K562 (cell line): Measurements from ENCODE around the gene SDHAF4. TPM values are rescaled to one million over a fixed set of nuclear protein-coding genes. Genes with fewer than 3 reads are reported as not detected.

ENCODE experiments used
- ATAC-seq: fragments of 200-7000 bp; cut with Tn5 transposase; 3 replicates; pipeline ENCODE4 v1.9.1; 2020; ENCODE audit warnings: moderate library complexity
- BruUV-seq: library from RNA; stranded (reverse); fragments of 400-500 nt; replicated peaks from 2 replicates; lab custom pipeline; 2021; lab: Mats Ljungman, UMichigan
- CTCF ChIA-PET: fragments of 300-600 bp; formaldehyde crosslinking; extraction: SDS; loops from one replicate; lab custom pipeline; 2021; ENCODE audit warnings: low intra/inter-chr PET ratio; lab: Yijun Ruan, JAX
- POLR2A ChIA-PET: fragments of 300-600, 350-650 bp; sonication (Branson Sonifier 250); formaldehyde crosslinking; extraction: SDS; loops from one replicate; lab custom pipeline; 2021; ENCODE audit warnings: antibody characterized with exemption, inconsistent platforms; lab: Yijun Ruan, JAX
- DNase-seq, 4 experiments: peaks; one replicate each; pipeline versions ENCODE4 v3.0.0 to v3.0.0-alpha.2; 2011 to 2018; ENCODE audit warnings: low spot score in 3 of 4, mixed read lengths in 3 of 4; ENCODE audit errors: extremely low read depth in 1 of 4
- FAIRE-seq: peaks from 2 replicates; lab custom pipeline; 2011; peaks lifted over from hg19 to GRCh38; lab: Jason Lieb, UNC
- H2AFZ ChIP-seq: 2 replicates; pipeline ENCODE4 v1.6.0; 2011; ENCODE audit warnings: low read depth, low read length, control low read depth, inconsistent platforms
- H3K27ac ChIP-seq: fragments of 200-600 bp; 3 replicates; pipeline ENCODE4 v1.8.0; 2011; ENCODE audit warnings: low read depth, mild to moderate bottlenecking, control low read depth, inconsistent platforms, low read length, moderate library complexity, mixed read lengths; ENCODE audit errors: extremely low read depth
- H3K27me3 ChIP-seq, 2 experiments: fragments of 300-600 bp in 1 of 2; 2 replicates in 1 of 2; 3 replicates in 1 of 2; pipeline versions ENCODE4 v1.6.0 to v1.8.0; 2011; ENCODE audit warnings: inconsistent platforms in 2 of 2, low read length in 2 of 2, mild to moderate bottlenecking in 1 of 2, mixed read lengths in 1 of 2, moderate library complexity in 1 of 2; ENCODE audit not compliant: control insufficient read depth in 2 of 2, insufficient read depth in 2 of 2
- H3K36me3 ChIP-seq: fragments of 300-600 bp; 3 replicates; pipeline ENCODE4 v1.8.0; 2011; ENCODE audit warnings: mild to moderate bottlenecking, low read length, inconsistent platforms; ENCODE audit not compliant: control insufficient read depth, insufficient read depth
- H3K4me1 ChIP-seq, 2 experiments: fragments of 200-600 bp in 1 of 2; replicated peaks in 1 of 2; 2 replicates in 1 of 2; 3 replicates in 1 of 2; pipeline versions ENCODE4 v1.5.1 to v1.8.0; 2011; ENCODE audit warnings: inconsistent platforms in 2 of 2, low read length in 2 of 2, mild to moderate bottlenecking in 1 of 2, mixed read lengths in 1 of 2, moderate library complexity in 1 of 2; ENCODE audit not compliant: control insufficient read depth in 2 of 2, insufficient read depth in 2 of 2
- H3K4me2 ChIP-seq: 2 replicates; pipeline ENCODE4 v1.6.1; 2011; ENCODE audit warnings: low read length, control low read depth, inconsistent platforms, mixed read lengths; ENCODE audit not compliant: insufficient read depth
- H3K4me3 ChIP-seq: fragments of 200-600 bp; sonication (generic), shearing (Covaris generic); 2 replicates; pipeline ENCODE4 v1.5.1; 2016; ENCODE audit warnings: control low read depth, inconsistent platforms
- H3K79me2 ChIP-seq: fragments of 200-600 bp; 3 replicates; pipeline ENCODE4 v1.8.0; 2011; ENCODE audit warnings: low read length, inconsistent platforms; ENCODE audit not compliant: control insufficient read depth, insufficient read depth
- H3K9ac ChIP-seq, 2 experiments: 2 replicates each; pipeline versions ENCODE4 v1.6.0 to v1.6.1; 2011; ENCODE audit warnings: low read depth in 2 of 2, low read length in 2 of 2, control low read depth in 1 of 2, inconsistent platforms in 1 of 2, mild to moderate bottlenecking in 1 of 2, mixed read lengths in 1 of 2; ENCODE audit not compliant: insufficient read depth in 1 of 2
- H3K9me1 ChIP-seq: one replicate; pipeline ENCODE4 v1.6.0; 2011; ENCODE audit warnings: inconsistent platforms, mild to moderate bottlenecking, low read length, moderate library complexity; ENCODE audit not compliant: control insufficient read depth, insufficient read depth
- H3K9me3 ChIP-seq: replicated peaks from 2 replicates; pipeline ENCODE4 v1.5.1; 2011; ENCODE audit warnings: low read depth, low read length, inconsistent platforms; ENCODE audit not compliant: control insufficient read depth, insufficient read depth
- H4K20me1 ChIP-seq: replicated peaks from 2 replicates; pipeline ENCODE4 v1.6.1; 2011; ENCODE audit warnings: low read length, inconsistent platforms, mixed read lengths; ENCODE audit not compliant: control insufficient read depth, insufficient read depth
- EP400 ChIP-seq: fragments of 450-650 bp; IDR thresholded peaks from 2 replicates; pipeline ENCODE4 v1.6.1; 2017; ENCODE audit warnings: antibody characterized with exemption, mild to moderate bottlenecking, moderate library complexity
- HIVEP1 ChIP-seq: fragments of 250-450 bp; sonication (Bioruptor Pico); IDR thresholded peaks from 2 replicates; pipeline ENCODE4 v1.4.0; 2020; ENCODE audit warnings: mild to moderate bottlenecking
- KLF1 ChIP-seq: fragments of 450-650 bp; IDR thresholded peaks from 2 replicates; pipeline ENCODE4 v1.6.1; 2016; ENCODE audit warnings: missing genetic modification characterization, missing compliant biosample characterization
- MCM7 ChIP-seq, 2 experiments: fragments of 450-650 bp; IDR thresholded peaks; 2 replicates each; pipeline ENCODE4 v1.6.1; 2016 to 2018
- NFATC3 ChIP-seq: fragments of 450-650 bp; IDR thresholded peaks from 2 replicates; pipeline ENCODE4 v1.6.1; 2017; ENCODE audit warnings: mild to moderate bottlenecking
- NR2C1 ChIP-seq, 2 experiments: fragments of 450-650 bp; IDR thresholded peaks; 2 replicates each; pipeline ENCODE4 v1.6.1; 2017; ENCODE audit warnings: mild to moderate bottlenecking in 2 of 2, antibody characterized with exemption in 1 of 2, inconsistent platforms in 1 of 2, missing compliant biosample characterization in 1 of 2, missing genetic modification characterization in 1 of 2
- NR3C1 ChIP-seq: sonication (generic); formaldehyde crosslinking; IDR thresholded peaks from 2 replicates; pipeline ENCODE4 v1.8.1; 2022; ENCODE audit warnings: missing genetic modification reagents
- PTTG1 ChIP-seq: fragments of 450-650 bp; IDR thresholded peaks from 2 replicates; pipeline ENCODE4 v1.6.1; 2016; ENCODE audit warnings: low read depth, mild to moderate bottlenecking, missing genetic modification characterization, missing compliant biosample characterization
- RAD21 ChIP-seq, 2 experiments: fragments of 250-450 bp in 1 of 2; fragments of 450-650 bp in 1 of 2; sonication (Bioruptor Pico) in 1 of 2; formaldehyde crosslinking in 1 of 2; IDR thresholded peaks in 1 of 2; conservative IDR thresholded peaks in 1 of 2; 2 replicates each; pipeline versions ENCODE4 v1.4.0 to v1.8.0; 2020 to 2022; ENCODE audit warnings: mild to moderate bottlenecking in 2 of 2, moderate library complexity in 1 of 2
- SAFB2 ChIP-seq: fragments of 200-400 bp; formaldehyde crosslinking; IDR thresholded peaks from 2 replicates; pipeline ENCODE4 v1.6.1; 2018; ENCODE audit warnings: borderline replicate concordance, low read length, low read depth, moderate library complexity; ENCODE audit not compliant: severe bottlenecking
- TCFL5 ChIP-seq: fragments of 250-450 bp; sonication (Bioruptor Pico); conservative IDR thresholded peaks from 2 replicates; pipeline ENCODE4 v1.6.1; 2021; ENCODE audit warnings: mild to moderate bottlenecking, moderate library complexity, matching md5 sums
- TRIM24 ChIP-seq, 2 experiments: fragments of 450-650 bp; IDR thresholded peaks; 2 replicates each; pipeline ENCODE4 v1.6.1; 2016
- ZBTB1 ChIP-seq: sonication (generic); formaldehyde crosslinking; IDR thresholded peaks from 2 replicates; pipeline ENCODE4 v1.8.1; 2023; ENCODE audit warnings: missing genetic modification reagents, low read depth, mild to moderate bottlenecking, borderline replicate concordance
- ZC3H11A ChIP-seq: IDR thresholded peaks from 2 replicates; pipeline ENCODE4 v1.6.1; 2012; ENCODE audit warnings: low read depth, low read length, improper control_type of control experiment
- ZNF146 ChIP-seq: IDR thresholded peaks from one replicate; pipeline ENCODE4 v1.6.1; 2018; ENCODE audit warnings: missing compliant biosample characterization; ENCODE audit not compliant: unreplicated experiment
- ZNF354B ChIP-seq: fragments of 250-450 bp; sonication (Bioruptor Pico); IDR thresholded peaks from 2 replicates; pipeline ENCODE4 v1.4.0; 2020
- ZNF57 ChIP-seq: fragments of 450-650 bp; formaldehyde crosslinking; IDR thresholded peaks from 2 replicates; pipeline ENCODE4 v1.4.0; 2020; ENCODE audit warnings: mild to moderate bottlenecking, moderate library complexity
- ZNF785 ChIP-seq: fragments of 250-450 bp; sonication (Bioruptor Pico); IDR thresholded peaks from 2 replicates; pipeline ENCODE4 v1.4.0; 2020; ENCODE audit warnings: mild to moderate bottlenecking
- ZZZ3 ChIP-seq: fragments of 450-650 bp; IDR thresholded peaks from 2 replicates; pipeline ENCODE4 v1.6.1; 2016; ENCODE audit warnings: antibody characterized with exemption, mild to moderate bottlenecking, moderate library complexity
- WGBS: fragments of 100-300 bp; shearing (Covaris generic); methylation state at CpG from one replicate; pipeline ENCODE4 v1.1.6; 2016; ENCODE audit warnings: low coverage, mixed read lengths; ENCODE audit not compliant: insufficient coverage; ENCODE audit errors: missing lambda C conversion rate; 5-methylcytosine and 5-hydroxymethylcytosine counted together
- in situ Hi-C: fragments of 300-500 bp; cut with MboI; formaldehyde crosslinking; loops from 4 replicates; pipeline ENCODE4 v1.15.0; 2018; ENCODE audit warnings: inconsistent platforms, mixed read lengths
- intact Hi-C: fragments of 100-400 bp; cut with micrococcal nuclease; formaldehyde crosslinking; loops from 2 replicates; pipeline ENCODE4 v1.14.2; 2022
- polyA plus RNA-seq, 8 experiments: library from polyadenylated mRNA; depleted of rRNA in 4 of 8; stranded (reverse) in 5 of 8; unstranded in 3 of 8; fragments of >200 nt; fragmentation: Nextera tagmentation in 2 of 8; fragmentation: Illumina TruSeq in 1 of 8; extraction: Ambion mirVana in 2 of 8; extraction: Trizol in 1 of 8; gene quantifications; 2 replicates each; pipeline versions ENCODE4 v1.2.1 to v1.2.3, GENCODE V29; 2011 to 2014; ENCODE audit warnings: inconsistent platforms in 1 of 8, missing spikeins in 1 of 8
- total RNA-seq, 7 experiments: library from RNA; depleted of rRNA in 6 of 7; stranded (reverse); fragments of >200 nt in 6 of 7; fragmentation: Illumina TruSeq in 2 of 7; extraction: Trizol in 2 of 7; gene quantifications; 2 replicates each; pipeline versions ENCODE4 v1.2.1 to v1.2.3, GENCODE V29; 2011 to 2021; ENCODE audit warnings: low replicate concordance in 1 of 7

The SDHAF4 gene
- total and polyA plus RNA-seq, 9 of the 15 experiments (the other 6 are each of a cell fraction or from before 2014, with no cell fraction given) = 3.5 to 12.0 (median 6.2) TPM

DNA sequence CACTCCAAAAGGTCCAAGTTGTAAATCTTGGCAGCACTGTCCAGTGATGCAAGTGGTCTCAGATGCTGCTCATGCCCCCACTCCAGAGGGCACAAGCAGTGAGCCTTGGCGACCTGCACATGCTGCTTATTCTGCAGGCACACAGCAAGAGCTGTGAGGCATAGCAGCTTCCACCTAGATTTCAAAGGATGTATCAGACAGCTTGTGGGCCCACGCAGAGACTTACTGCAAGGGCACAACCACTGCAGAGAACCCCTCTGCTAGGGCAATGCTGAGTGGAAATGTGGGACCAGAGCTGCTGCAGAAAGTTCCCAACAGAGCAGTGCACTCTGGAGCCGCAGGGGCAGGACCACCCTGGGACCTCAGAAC lies 26.4 kb downstream of the SDHAF4 start:
- Histone ChIP-seq H3K4me1 (no peaks in the 10 kb centered on the region), H3K9me3 (no peaks in the 10 kb centered on the region), H3K4me2 (no peak overlapping the region), H3K27ac (no peak overlapping the region), H3K27me3 (peaks cover 0 to 6% of the 10 kb centered on the region in 2 experiments; a peak in 3 of 5 replicates), H3K4me3 (no peak overlapping the region), H3K9me1 (no peaks in the 10 kb centered on the region), H4K20me1 (no peaks in the 10 kb centered on the region), H3K79me2 (no peaks in the 10 kb centered on the region), H2AFZ (no peak overlapping the region), H3K9ac (no peak overlapping the region), H3K36me3 (no peaks in the 10 kb centered on the region)
- ChIA-PET CTCF (no interaction called here), POLR2A (interaction anchor here (0.6 to 2.1 kb wide), 4 partner anchors 11 to 27 kb away, joined by 3 to 7 read pairs (median 3); no protein-coding TSS in a partner anchor)
- BruUV-seq = no TSS peak
- 0% methylated on average over 2 of the region's 3 CpGs for WGBS
- no peak for TF ChIP-seq ZZZ3
- no peak for TF ChIP-seq TCFL5 (CRISPR knock-in tag)
- TF ChIP-seq ZBTB1 (CRISPR knock-in tag) = no peak
- TF ChIP-seq MCM7 (IDR thresholded peaks at IDR 0.05) = no peak
- TF ChIP-seq RAD21 (CRISPR knock-in tag; conservative IDR thresholded peaks at IDR 0.05 in 1 of 2, IDR thresholded peaks at IDR 0.05 in 1 of 2) = no peak
- no peak for TF ChIP-seq NFATC3
- no peak for TF ChIP-seq ZC3H11A
- no peak for TF ChIP-seq NR2C1 (IDR thresholded peaks at IDR 0.05)
- no peak for TF ChIP-seq NR2C1 (tag; IDR thresholded peaks at IDR 0.05)
- no peak for TF ChIP-seq KLF1
- TF ChIP-seq SAFB2 = no peak
- TF ChIP-seq NR3C1 = no peak
- TF ChIP-seq TRIM24 (IDR thresholded peaks at IDR 0.05) = no peak
- no peak for TF ChIP-seq ZNF146 (CRISPR knock-in tag)
- no peak for TF ChIP-seq EP400
- TF ChIP-seq HIVEP1 (CRISPR knock-in tag) = no peak
- TF ChIP-seq ZNF57 (CRISPR knock-in tag) = no peak
- no peak for TF ChIP-seq ZNF354B (CRISPR knock-in tag)
- no peak for TF ChIP-seq ZNF785
- TF ChIP-seq PTTG1 (tag) = no peak
- no peak for ATAC-seq
- DNase-seq = no peak
- no peak for FAIRE-seq
- in situ Hi-C loops (no loop called here), intact Hi-C loops (no loop called here)
